Activated CD8-positive, alpha-beta memory T cell treated with anti-CD3 and anti-CD28 coated beads, Interleukin-2, amount 50 U/mL, for 24 hours (primary cell): ENCODE data around the gene MTO1.
"Not testable (repeated sequence)": the region's sequence is repeated elsewhere in the genome, so short reads cannot be mapped to it uniquely, and the experiment has no call there.

ENCODE experiments used
- DNase-seq: peaks from one replicate; pipeline ENCODE4 v3.0.0-alpha.2; 2020; ENCODE audit errors: extremely low read depth

MTO1 gene

DNA sequence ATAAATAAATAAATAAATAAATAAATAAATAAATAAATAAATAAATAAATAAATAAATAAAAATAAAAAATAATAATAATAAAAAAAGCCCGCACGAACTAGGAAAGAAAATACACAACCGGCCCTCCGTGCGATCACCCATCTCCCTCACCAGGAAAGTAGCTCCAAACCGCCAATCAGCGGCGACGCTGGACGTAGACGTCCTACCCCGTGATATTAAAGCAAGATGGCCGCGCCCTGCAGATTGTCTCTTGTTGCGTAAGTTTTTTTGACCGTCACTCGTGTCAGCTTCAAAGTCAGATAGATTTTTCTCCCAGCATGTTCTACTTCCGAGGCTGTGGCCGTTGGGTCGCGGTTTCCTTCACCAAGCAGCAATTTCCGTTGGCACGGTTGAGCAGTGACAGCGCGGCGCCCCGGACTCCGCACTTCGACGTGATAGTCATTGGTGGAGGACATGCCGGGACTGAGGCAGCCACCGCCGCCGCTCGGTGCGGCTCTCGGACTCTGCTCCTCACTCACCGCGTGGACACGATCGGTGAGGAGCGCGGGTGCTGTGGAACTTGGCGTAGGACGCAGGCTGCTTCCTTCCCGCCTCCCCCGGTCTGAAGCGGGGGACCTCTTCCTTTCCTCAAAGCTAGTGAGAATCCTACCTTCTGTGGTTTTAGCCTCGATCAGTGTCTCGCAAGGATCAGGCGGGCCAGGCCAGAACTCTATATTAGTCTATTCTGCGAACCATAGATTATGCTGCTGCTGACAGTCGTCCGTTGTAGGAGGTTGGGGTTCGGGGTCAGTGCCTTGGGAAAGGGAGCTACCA is at the start of gene MTO1:
Gene MTO1, plus strand, starts transcription at position 201 of the 814 bp plus-strand sequence. Its CDS starts 118 bp downstream, at position 319.
- peak; percentile 63 for DNase-seq

DNA sequence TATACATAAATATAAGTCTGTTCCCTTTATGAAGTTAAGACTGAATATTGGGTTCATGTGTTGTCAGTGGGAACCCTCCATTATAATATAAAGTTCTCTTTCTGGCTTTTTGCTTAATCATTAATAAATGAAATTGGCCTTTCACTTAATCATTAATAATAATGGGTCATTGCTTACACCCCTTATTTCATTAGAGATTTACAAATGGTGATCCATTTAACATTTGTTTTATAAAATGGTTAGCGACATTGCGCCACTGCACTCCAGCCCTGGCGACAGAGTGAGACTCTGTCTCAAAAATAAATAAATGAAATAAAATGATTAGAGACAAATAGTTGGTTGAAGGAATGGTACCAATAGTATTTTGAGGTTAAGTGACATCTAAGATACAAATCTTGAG is 48.4 kb upstream of the MTO1 start:
- DNase-seq = no peak

DNA sequence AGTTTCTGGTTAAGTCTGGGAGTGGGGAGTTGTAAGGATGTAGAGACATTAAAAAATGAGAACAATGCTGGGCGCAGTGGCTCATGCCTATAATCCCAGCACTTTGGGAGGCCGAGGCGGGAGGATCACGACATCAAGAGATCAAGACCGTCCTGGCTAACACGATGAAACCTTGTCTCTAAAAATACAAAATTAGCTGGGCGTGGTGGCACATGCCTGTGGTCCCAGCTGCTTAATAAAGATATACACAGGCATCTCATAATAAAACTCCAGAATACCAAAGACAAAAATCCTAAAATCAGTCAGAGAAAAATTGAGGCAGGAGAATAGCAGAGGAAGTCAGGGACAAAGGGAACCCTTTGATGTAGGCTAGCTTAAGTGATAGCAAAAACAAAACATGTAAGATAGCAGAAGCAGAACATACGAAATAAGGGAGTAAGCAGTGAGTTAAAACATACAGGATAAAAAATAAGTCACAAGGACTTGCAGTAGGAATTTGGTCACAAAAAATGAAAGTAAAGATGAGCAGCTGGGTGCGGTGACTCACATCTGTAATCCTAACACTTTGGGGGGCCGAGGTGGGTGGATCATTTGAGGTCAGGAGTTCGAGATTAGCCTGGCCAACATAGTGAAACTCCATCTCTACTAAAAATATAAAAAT is 43.3 kb upstream of the MTO1 start:
- no peak for DNase-seq

DNA sequence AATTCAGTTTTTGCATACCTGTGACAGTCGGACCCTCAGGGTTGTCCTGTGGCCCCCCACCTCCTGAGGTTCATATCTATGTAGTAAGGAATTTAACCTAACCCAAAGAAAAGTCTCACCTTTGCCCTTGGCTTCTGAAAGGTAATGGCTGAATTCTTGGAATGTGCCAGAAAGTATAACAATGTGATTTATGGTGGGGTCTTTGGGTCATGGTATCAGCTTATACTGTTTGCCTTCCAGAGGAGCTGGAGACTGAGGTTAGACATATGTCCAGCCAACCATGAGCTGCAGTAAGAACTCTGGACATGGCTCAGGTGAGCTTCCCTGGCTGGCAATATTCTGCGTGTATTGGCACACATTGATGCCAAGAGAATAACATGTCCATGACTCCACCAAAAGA is 40.0 kb upstream of the MTO1 start:
- DNase-seq = no peak

DNA sequence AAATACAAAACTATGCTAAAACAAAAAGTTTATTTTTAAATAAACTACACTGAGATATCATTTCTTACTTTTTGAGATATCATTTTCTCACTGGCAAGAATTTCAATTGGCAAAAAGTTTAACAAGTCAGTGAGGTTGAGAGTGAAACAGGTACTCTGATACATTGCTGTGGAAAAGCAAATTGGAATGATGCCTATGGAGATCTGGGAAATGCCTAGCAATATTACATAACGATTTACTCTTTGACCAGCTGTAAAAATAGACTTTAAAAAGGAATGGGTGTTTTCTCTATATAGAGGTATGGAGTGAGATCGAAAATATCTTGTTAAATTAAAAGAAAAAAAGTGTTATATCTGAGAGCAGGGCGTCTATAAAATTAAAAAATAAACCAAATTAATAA is 26.3 kb upstream of the MTO1 start:
- DNase-seq = no peak

DNA sequence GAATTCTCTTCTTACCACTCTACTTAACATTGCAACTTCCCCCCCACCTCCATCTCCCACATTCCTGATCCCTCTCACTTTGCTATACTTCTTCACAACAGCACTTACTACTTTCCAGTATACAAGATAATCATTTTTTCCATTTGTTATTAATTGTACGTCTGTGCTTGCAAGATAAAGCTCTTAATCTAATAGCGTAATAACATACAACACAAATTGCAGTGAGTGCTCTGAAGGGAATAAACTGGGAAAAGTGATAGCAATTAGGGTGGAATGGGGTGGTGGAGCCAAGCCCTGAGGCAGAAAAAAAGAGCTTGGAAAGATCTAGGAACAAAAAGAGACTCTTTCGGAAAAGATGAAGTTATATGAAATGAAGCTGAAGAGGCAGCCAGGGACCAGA is 18.0 kb upstream of the MTO1 start:
- DNase-seq = no peak

- DNase-seq = no peak
These were observed 10.1 kb upstream of the MTO1 start for GRCh38 chr6:73451223-73452106.

- peak; percentile 59 for DNase-seq
These were observed 9.5 kb upstream of the MTO1 start, which contains the start of gene CGAS for GRCh38 chr6:73452107-73452461. Gene CGAS (minus strand): TSS chr6:73452297. CDS start chr6:73452181, 116 bp downstream.

DNA sequence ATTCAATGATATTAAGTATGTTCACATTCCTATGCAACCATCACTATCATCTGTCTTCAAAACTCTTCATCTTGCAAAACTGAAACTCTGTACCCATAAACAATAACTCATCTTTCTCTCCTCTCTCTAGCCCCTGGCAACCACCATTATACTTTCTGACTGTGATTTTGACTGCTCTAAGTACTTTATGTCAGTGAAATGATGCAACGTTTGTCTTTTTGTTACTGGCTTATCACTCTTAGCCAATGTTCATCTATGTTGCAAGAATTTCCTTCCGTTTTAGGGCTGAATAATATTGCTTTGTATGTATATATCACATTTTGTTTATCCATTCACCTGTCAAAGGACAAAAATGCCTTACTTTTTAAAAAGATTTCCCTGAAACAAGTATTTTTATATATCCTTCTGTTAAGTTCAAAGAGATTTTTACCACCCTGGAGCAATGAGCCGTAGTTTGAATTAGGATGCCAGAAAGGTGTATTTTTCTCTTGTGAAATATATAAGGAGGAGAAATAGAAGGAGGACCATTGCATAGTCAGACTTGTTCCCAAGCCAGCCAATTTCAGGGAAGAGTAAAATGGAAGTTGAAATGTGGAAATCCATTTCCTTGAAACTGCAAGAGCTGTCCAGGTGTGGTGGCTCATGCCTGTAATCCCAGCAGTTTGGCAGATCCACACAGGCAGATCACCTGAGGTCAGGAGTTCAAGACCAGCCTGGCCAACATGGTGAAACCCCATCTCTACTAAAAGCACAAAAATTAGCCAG is 5.5 kb upstream of the MTO1 start:
- DNase-seq = no peak

DNA sequence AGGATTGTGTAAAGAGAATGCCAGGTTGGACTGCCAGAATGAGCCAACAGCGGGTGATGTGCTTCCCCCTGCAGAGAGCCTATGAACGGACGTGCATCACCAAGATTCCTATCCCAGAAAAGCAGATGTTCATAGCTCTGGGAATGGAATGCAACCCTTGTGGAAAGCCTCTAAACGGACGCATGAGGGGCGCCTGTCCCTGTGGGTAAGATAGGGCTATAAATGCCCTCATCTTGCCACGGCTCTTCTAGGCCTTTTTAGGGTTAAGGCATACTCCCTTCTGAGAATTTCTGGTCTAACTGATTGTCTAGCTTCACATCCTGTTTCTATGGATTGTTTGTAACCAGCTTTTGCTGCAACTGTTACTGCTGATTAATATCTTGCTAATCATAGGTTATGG is 2.1 kb upstream of the MTO1 start:
- not testable (repeated sequence) for DNase-seq

DNA sequence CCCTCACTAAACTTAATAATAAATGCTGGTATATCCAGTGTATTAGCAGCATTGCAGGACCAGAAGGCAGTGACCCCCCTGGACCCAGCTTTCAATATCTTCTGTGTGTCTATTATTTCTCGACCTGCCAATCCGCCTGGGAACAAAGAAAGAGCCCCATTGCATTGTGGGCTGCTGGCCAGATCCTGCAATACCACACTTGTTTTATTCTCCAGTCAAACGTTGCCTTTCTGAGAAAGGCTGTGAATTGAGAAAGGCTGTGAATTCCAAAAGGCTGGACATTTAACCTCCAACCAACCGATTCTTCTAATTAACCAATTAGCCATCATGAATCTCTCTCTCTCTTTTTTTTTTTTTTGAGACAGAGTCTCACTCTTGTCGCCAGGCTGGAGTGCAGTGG is 1.5 kb upstream of the MTO1 start:
- no peak for DNase-seq

- DNase-seq = no peak
These were observed 10.3 kb downstream of the MTO1 start for GRCh38 chr6:73471686-73472290.

GRCh38 chr6:73476723-73477122 is 15.2 kb downstream of the MTO1 start:
- DNase-seq = no peak

DNA sequence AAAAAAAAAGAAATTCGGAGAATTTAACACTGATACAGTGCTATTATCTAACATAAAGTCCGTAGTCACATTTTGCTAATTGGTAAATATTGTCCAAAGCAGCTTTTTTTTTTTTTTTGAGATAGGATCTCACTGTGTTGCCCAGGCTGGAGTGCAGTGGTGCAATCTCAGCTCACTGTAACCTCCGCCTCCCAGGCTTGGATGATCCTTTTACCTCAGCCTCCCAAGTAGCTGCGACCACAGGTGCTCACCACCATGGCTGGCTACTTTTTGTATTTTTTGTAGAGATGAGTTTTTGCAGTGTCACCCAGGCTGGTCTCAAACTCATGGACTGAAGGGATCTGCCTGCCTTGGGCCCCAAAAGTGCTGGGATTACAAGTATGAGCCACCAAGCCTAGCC is 15.9 kb downstream of the MTO1 start:
- no peak for DNase-seq

DNA sequence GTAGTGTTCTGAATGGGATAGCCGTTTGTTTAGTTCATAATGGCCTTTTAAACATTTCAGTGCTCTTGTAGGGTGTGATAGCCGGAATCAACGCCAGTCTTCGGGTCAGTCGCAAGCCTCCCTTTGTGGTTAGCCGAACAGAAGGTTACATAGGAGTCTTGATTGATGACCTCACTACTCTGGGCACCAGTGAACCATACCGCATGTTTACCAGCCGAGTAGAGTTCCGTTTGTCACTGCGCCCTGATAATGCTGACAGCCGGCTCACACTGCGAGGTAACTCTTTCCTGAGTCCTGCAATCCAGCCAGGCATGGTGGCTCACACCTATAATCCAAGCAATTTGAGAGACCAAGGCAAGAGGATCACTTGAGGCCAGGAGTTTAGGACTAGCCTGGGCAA is 20.4 kb downstream of the MTO1 start:
- no peak for DNase-seq

GRCh38 chr6:73484438-73484837 is 22.9 kb downstream of the MTO1 start:
- no peak for DNase-seq

GRCh38 chr6:73487473-73487872 is 25.9 kb downstream of the MTO1 start:
- DNase-seq = no peak

DNA sequence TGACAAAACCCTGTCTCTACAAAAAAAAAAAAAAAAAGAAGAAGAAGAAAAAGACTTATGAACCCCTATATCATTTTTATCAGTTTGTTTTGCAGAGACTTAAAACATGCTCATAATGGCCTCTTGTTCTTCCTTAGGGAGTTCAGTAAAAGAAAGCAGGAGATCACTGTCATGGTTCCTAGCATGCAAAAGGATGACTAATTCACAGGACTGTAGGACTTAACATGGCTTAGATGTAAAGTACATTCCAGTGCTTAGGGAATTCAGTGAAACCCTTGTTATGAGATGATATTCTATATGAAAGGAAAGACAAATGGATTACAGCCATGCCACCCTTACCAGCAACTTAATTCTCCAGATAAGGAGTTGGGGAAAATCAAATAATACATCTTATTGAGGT is 29.8 kb downstream of the MTO1 start:
- no peak for DNase-seq

DNA sequence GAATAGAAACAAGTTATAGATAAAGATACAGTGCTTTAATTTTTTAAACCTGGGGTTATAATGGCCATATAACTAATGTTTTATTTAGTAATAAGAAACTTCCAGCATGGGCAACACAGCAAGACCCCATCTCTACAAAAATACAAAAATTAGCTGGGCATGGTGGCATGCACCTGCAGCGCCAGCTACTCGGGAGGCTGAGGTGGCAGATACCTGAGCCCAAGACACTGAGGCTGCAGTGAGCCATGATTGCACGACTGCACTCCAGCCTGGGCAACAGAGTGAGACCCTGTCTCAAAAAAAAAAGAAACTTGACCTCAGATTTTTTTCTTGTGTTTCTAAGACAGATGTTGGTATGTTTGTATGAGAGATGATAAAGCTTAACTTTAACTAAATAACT is 36.4 kb downstream of the MTO1 start:
- no peak for DNase-seq

DNA sequence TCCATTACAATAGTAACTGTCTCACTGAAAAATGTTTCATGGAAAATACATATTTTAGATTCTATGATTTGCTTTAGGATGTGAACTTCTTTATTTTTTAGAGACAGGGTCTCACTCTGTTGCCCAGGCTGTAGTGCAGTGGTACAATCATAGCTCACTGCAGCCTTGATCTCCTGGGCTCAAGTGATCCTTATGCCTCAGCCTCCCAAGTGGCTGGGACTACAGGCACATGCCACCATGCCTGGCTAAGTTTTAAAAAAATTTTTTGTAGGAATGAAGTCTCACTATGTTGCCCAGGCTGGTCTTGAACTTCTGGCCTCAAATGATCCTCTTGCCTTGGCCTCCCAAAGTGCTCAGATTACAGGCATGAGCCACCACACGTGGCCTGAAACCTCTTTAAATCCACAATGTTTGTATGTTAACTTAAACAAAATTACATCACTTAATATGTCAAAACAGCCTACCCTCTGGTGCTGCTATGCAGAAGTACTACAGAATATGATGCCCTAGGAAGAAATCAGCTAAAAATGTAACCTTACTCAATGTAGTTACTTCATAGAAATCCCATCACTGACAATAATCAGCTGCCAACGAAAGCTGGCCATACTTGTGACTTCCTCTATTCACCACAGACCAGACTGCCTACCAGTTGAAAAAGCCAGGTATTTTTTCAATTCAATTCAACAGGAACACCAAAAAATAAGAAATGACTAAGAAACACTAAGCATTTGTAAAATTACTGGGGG is 41.7 kb downstream of the MTO1 start:
- no peak for DNase-seq

DNA sequence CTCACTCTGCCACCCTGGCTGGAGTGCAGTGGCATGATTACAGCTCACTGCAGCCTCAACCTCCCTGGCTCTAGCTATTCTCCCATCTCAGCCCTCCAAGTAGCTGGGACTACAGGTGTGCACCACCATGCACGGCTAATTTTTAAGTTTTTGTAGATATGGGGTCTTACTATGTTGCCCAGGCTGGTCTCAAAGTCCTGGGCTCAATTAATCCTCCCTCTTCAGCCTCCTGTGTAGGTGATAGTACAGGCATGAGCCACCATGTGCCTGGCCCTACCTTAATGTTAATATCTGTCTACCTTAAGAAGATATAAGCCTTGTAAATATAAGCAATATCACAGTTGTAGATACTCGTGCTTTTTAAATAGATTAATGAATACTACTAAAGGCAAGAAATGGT is 42.6 kb downstream of the MTO1 start:
- no peak for DNase-seq
